NCI-H82 treated with DMSO at 0.1 percent for 48 hours (cell line): ENCODE results near the gene LTBP2.

Experiments used
- DNase-seq: peaks from one replicate; lab custom pipeline; 2025; ENCODE audit not compliant: unreplicated experiment; lab: John Stamatoyannopoulos, UW

The LTBP2 gene

GRCh38 chr14:74509587-74510222, 102.3 kb downstream of the LTBP2 start:
- DNase-seq = no peak

- DNase-seq = no peak
Measured at GRCh38 chr14:74508844-74509428, 103.1 kb downstream of the LTBP2 start.

- DNase-seq = no peak
Measured at GRCh38 chr14:74508292-74508731, 103.7 kb downstream of the LTBP2 start.

- DNase-seq = no peak
Measured at GRCh38 chr14:74507840-74508239, 104.2 kb downstream of the LTBP2 start.

GRCh38 chr14:74507085-74507484, 105.0 kb downstream of the LTBP2 start:
- no peak for DNase-seq

- no peak for DNase-seq
Measured at GRCh38 chr14:74506411-74506851, 105.6 kb downstream of the LTBP2 start.

GRCh38 chr14:74505831-74506230, 106.2 kb downstream of the LTBP2 start:
- DNase-seq = no peak

- DNase-seq = peak; percentile 35
Measured at GRCh38 chr14:74504874-74505720, 106.9 kb downstream of the LTBP2 start.

- DNase-seq = no peak
Measured at GRCh38 chr14:74504412-74504811, 107.6 kb downstream of the LTBP2 start.

GRCh38 chr14:74503938-74504335, 108.1 kb downstream of the LTBP2 start:
- no peak for DNase-seq

GRCh38 chr14:74503291-74503937, 108.6 kb downstream of the LTBP2 start:
- DNase-seq = no peak

- peak; percentile 39 for DNase-seq
Measured at GRCh38 chr14:74502236-74503019, 109.6 kb downstream of the LTBP2 start.

- DNase-seq = no peak
Measured at GRCh38 chr14:74501691-74502090, 110.3 kb downstream of the LTBP2 start.

GRCh38 chr14:74501135-74501614, 110.9 kb downstream of the LTBP2 start:
- peak; percentile 56 for DNase-seq

- DNase-seq = no peak
Measured at GRCh38 chr14:74500417-74501134, 111.5 kb downstream of the LTBP2 start.

- DNase-seq = no peak
Measured at GRCh38 chr14:74495356-74495755, 116.7 kb downstream of the LTBP2 start.

- DNase-seq = peak; percentile 99
Measured at GRCh38 chr14:74493343-74494261, 118.4 kb downstream of the LTBP2 start, which contains the start of gene ISCA2. TSS of gene ISCA2 (plus strand) at chr14:74493765. CDS start at chr14:74493775, 10 bp downstream.

GRCh38 chr14:74492776-74493342, 119.2 kb downstream of the LTBP2 start, which contains the start of gene NPC2:
TSS of gene NPC2 (minus strand) at chr14:74493305. CDS start at chr14:74493274, 31 bp downstream.
- DNase-seq = no peak
